Right ventricle myocardium inferior (tissue), 1 donor: ENCODE measurements around the gene NT5C3A. TPM values are rescaled to one million over a fixed set of nuclear protein-coding genes. Genes with fewer than 3 reads are reported as not detected.

Experiments
- ATAC-seq: fragments of 200-7000 bp; cut with Tn5 transposase; one replicate; pipeline ENCODE4 v1.9.1; 2020; ENCODE audit warnings: mild to moderate bottlenecking, moderate library complexity
- DNase-seq: peaks from one replicate; pipeline ENCODE4 v3.0.0; 2021; ENCODE audit errors: missing footprints
- intact Hi-C: fragments of 100-400 bp; cut with DNase I; formaldehyde crosslinking; loops from one replicate; pipeline ENCODE4 v1.11.0; 2022
- total RNA-seq: library from RNA; stranded (reverse); fragmentation: NEBNext Ultra II Directional; extraction: Animal tissue kit (Norgen Biotek cat#: 25700); gene quantifications from one replicate; pipeline ENCODE4 v1.2.1, GENCODE V29; 2021
- donor health status: DM: no; HTN: yes; CAD: no; lungs with severe emphysema.

Gene NT5C3A
- total RNA-seq, 1 donor from 2014 or later = 25.5 TPM

DNA sequence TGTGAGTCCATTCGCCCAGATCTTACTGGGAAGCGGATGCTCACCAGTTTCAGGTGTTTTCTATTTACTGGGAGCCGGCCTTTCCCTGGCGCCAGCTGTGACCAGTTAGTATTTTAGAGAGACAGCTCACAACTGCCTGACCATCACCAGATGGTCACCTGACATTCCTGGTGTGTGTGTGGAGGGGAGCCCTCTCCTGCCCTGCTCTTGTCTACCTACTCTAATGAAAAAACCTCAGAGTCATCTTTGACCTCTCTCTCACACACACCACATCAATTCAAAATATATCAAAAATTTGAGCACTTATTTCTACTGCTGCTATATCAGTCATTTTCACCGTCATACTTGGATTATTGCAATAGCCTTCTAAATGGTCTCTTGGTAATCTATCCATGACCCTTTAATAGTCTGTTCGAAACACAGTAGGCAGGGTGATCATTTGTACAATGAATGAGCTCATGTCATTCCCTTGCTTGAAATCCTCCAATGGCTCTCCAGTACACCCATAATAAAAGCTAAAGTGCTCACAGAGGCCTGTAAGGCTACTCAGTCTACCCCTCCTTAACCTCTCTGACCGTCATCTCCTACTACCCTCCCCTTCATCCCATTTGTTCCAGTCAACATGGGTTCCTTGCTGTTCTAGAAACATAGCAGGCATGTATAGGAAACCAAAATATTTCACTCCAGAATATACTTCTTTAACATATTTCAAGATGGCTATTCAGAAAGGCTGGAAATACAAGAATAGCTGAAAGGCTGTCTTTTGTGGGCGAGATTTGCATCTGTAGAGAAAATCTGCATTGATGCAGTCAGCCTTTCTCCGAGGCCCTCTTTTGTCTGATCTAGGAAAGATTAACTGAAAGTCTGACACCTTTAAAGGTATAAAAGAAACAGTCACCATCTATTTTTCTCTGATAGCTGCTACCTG, 17.5 kb upstream of the NT5C3A start:
- DNase-seq = no peak
- ATAC-seq = no peak
- intact Hi-C loops = no loop called here

GRCh38 chr7:33079096-33079495, 16.5 kb upstream of the NT5C3A start:
- DNase-seq (no peak), ATAC-seq (no peak)
- intact Hi-C loops = no loop called here

DNA sequence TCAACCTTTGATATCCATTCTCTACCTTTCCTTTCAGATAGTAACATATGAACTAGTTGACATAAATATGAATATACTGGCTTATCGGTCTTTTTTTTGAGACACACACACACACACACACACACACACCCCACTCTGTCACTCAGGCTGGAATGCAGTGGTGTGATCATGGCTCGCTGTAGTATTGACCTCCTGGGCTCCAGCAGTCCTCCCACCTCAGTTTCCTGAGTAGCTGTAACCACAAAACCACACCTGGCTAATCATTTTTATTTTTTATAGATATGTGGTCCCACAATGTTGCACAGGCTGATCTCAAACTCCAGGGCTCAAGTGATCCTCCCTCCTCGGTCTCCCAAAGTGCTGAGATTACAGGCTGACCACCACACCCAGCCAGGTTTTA, 14.2 kb upstream of the NT5C3A start:
- no peak for DNase-seq

DNA sequence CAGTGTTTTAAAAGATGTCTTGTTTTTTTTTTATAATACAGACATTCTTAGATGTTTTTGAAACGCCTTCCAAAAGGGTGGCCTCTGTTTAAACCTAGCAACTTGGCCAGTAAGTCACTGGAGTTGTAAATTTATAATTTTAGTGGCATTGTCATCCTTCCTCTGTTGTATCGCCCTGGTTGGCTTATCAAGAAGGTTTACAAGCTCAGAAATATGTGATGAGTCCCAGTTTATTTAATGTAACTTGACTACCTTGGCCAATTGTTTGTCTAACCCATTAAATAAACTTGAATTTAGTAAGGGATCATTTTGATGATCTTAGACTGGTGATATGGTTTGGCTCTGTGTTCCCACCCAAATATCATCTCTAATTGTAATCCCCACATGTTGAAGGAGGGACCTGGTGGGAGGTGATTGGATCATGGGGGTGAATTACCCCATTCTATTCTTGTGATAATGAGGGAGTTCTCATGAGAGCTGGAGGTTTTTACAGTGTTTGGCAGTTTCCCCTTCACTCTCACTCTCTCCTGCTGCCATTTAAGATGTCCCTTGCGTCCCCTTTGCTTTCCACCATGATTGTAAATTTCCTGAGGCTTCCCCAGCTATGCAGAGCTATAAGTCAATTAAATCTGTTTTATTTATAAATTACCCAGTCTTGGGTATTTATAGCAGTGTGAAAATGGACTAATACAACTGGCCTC, 13.4 kb upstream of the NT5C3A start:
- DNase-seq (no peak), ATAC-seq (no peak)
- intact Hi-C loops = no loop called here

More for the DNA sequence above, 14.2 kb upstream of the NT5C3A start:
- ATAC-seq = no peak
- intact Hi-C loops = no loop called here

- DNase-seq = no peak
- no peak for ATAC-seq
- intact Hi-C loops = no loop called here
These were observed 10.7 kb upstream of the NT5C3A start for GRCh38 chr7:33073243-33073642.

DNA sequence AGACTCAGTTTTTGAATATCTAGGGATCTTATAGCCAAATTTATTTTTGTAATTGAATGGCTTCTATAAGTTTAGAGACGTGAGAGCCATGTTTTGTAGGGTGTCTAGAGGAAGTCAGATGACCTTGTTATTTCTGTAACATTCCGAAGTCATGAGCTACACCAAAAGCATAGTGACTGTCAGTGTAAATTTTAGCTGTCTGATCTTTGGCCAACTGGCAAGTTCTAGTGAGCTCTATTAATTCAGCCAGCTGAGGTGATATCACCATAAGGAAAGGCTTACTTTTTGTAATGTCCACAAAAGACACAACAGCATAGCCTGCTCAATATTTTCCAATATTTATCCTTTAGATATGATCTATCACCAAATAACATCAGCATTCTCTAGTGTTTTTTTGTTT, 9.9 kb upstream of the NT5C3A start:
- DNase-seq (no peak), ATAC-seq (peak; percentile 31)
- intact Hi-C loops = no loop called here

- no peak for ATAC-seq
- intact Hi-C loops = no loop called here
- no peak for DNase-seq
These were observed 8.3 kb upstream of the NT5C3A start for GRCh38 chr7:33070831-33071230.

DNA sequence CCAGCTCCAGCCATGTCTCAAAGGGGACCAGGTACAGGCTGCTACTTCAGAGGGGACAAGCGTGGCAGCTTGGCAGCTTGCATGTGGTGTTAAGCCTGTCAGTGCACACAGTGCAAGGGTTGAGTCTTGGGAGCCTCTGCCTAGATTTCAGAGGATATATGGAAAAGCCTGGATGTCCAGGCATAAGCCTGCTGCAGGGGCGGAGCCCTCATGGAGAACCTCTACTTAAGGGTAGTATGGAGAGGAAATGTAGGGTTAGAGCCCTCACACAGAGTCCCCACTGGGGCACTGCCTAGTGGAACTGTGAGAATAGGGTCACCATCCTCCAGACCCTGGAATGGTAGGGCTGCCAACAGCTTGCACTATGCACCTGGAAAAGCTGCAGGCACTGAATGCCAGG, 7.7 kb upstream of the NT5C3A start:
- ATAC-seq (no peak), DNase-seq (no peak)
- intact Hi-C loops = no loop called here

- ATAC-seq (no peak), DNase-seq (no peak)
- intact Hi-C loops = no loop called here
These were observed 5.3 kb upstream of the NT5C3A start for GRCh38 chr7:33067921-33068320.

DNA sequence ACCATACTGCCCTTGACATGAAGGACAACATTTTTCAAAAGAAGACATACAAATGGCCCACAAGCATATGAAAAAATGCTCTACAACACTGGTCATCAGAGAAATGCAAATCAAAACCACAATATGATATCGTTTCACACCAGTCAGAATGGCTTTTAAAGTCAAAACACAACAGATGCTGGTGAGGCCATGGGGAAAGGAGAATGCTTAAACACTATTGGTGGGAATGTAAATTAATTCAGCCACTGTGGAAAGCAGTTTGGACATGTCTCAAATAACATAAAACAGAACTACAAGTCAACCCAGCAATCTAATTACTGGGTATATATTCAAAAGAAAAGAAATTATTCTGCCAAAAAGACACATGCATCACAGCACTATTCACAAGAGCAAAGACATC, 4.2 kb upstream of the NT5C3A start:
- no peak for ATAC-seq
- DNase-seq = no peak
- intact Hi-C loops = no loop called here

GRCh38 chr7:33065981-33066380, 3.4 kb upstream of the NT5C3A start:
- DNase-seq (no peak), ATAC-seq (no peak)
- intact Hi-C loops = no loop called here

- ATAC-seq = peak; percentile 99
- intact Hi-C loops = loop anchor here (5.0 kb wide), 3 partner anchors 44 to 121 kb away; partner anchors contain the start of genes FKBP9 and RP9
- DNase-seq = peak; percentile 96
These were observed 337 bp upstream of the NT5C3A start for GRCh38 chr7:33062782-33063443.

GRCh38 chr7:33061282-33061937, 1.2 kb downstream of the NT5C3A start:
- intact Hi-C loops = loop anchor here (5.0 kb wide), 3 partner anchors 46 to 119 kb away; partner anchors contain the start of genes FKBP9 and RP9
- ATAC-seq = no peak
- no peak for DNase-seq

DNA sequence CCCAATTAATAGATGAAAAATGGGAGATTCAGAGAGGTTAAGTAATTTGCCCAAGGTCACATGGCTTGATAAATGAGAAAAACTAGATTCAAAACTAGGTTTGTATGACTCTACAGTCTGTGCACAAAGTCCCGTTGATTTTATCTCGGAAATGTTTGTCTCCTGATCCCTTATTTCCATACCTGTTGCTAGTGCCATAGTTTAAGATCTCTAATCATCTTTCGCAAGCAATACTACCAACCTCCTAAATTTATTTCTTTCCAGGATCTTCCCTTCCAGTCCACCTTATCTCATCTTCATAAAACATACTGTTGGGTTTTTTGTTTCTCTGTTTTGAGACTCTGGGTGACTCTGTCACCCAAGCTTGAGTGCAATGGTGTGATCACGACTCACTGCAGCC, 2.9 kb downstream of the NT5C3A start:
- intact Hi-C loops = loop anchor here (5.0 kb wide), 3 partner anchors 48 to 117 kb away; partner anchors contain the start of genes FKBP9 and RP9

GRCh38 chr7:33055158-33055557, 7.4 kb downstream of the NT5C3A start:
- no peak for ATAC-seq
- no peak for DNase-seq
- intact Hi-C loops = no loop called here

More for the DNA sequence above, 2.9 kb downstream of the NT5C3A start:
- DNase-seq (no peak), ATAC-seq (no peak)

GRCh38 chr7:33054261-33054964, 8.2 kb downstream of the NT5C3A start:
- no peak for ATAC-seq
- intact Hi-C loops = loop anchor here (5.0 kb wide), 2 partner anchors 207 to 257 kb away; no protein-coding TSS in a partner anchor
- DNase-seq = no peak

GRCh38 chr7:33053721-33054120, 8.9 kb downstream of the NT5C3A start:
- no peak for ATAC-seq
- intact Hi-C loops = loop anchor here (5.0 kb wide), 2 partner anchors 206 to 256 kb away; no protein-coding TSS in a partner anchor
- no peak for DNase-seq
